GF-D8 (cell line): Measurements from ENCODE around the gene FUZ.

ENCODE experiments used
- DNase-seq: peaks from one replicate; lab custom pipeline; 2025; lab: John Stamatoyannopoulos, UW

FUZ gene

GRCh38 chr19:49805822-49806619, 7.1 kb downstream of the FUZ start:
- DNase-seq: no peak

- no peak for DNase-seq
Observed at GRCh38 chr19:49803529-49803856, 9.6 kb downstream of the FUZ start.

GRCh38 chr19:49802836-49803528, 10.1 kb downstream of the FUZ start:
- no peak for DNase-seq

- DNase-seq: no peak
Observed at GRCh38 chr19:49801966-49802661, 11.0 kb downstream of the FUZ start.

- no peak for DNase-seq
Observed at GRCh38 chr19:49801401-49801888, 11.6 kb downstream of the FUZ start.

- no peak for DNase-seq
Observed at GRCh38 chr19:49800771-49801170, 12.3 kb downstream of the FUZ start.

GRCh38 chr19:49799798-49800376, 13.2 kb downstream of the FUZ start:
- DNase-seq: no peak

- DNase-seq: no peak
Observed at GRCh38 chr19:49799271-49799797, 13.8 kb downstream of the FUZ start.

- no peak for DNase-seq
Observed at GRCh38 chr19:49798574-49798973, 14.5 kb downstream of the FUZ start.

GRCh38 chr19:49795615-49796014, 17.5 kb downstream of the FUZ start:
- no peak for DNase-seq

- no peak for DNase-seq
Observed at GRCh38 chr19:49793561-49793840, 19.6 kb downstream of the FUZ start.

GRCh38 chr19:49792829-49793560, 20.1 kb downstream of the FUZ start:
- no peak for DNase-seq

- no peak for DNase-seq
Observed at GRCh38 chr19:49791776-49792445, 21.2 kb downstream of the FUZ start.

GRCh38 chr19:49790866-49791265, 22.2 kb downstream of the FUZ start:
- no peak for DNase-seq

- DNase-seq: no peak
Observed at GRCh38 chr19:49788857-49789256, 24.2 kb downstream of the FUZ start.

GRCh38 chr19:49787746-49788145, 25.3 kb downstream of the FUZ start:
- DNase-seq: no peak

GRCh38 chr19:49786376-49786820, 26.7 kb downstream of the FUZ start:
- DNase-seq: no peak

GRCh38 chr19:49782515-49782914, 30.6 kb downstream of the FUZ start:
- no peak for DNase-seq

GRCh38 chr19:49781394-49781793, 31.7 kb downstream of the FUZ start:
- DNase-seq: no peak

GRCh38 chr19:49780861-49781260, 32.2 kb downstream of the FUZ start:
- DNase-seq: no peak
